ENCODE results near the gene WBP2.
"Not testable (repeated sequence)": the region's sequence is repeated elsewhere in the genome, so short reads cannot be mapped to it uniquely, and the experiment has no call there.

WBP2 gene

GRCh38 chr17:75812096-75813013 lies 42.8 kb downstream of the WBP2 start:
- no peak for DNase-seq

- no peak for DNase-seq
These were observed 44.0 kb downstream of the WBP2 start for GRCh38 chr17:75811174-75811573.

DNA sequence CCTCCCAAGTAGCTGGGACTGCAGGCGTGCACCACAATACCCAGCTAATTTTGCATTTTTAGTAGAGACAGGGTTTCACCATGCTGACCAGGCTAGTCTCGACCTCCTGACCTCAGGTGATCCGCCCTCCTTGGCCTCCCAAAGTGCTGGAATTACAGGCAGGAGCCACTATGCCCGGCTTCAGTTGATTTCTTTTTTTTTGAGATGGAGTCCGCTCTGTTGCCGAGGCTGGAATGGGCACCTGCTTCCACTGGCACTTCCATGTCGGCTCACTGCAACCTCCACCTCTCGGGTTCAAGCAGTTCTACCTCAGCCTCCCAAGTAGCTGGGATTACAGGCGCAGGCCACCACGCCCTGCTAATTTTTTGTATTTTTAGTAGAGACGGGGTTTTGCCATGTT lies 44.4 kb downstream of the WBP2 start:
- DNase-seq: not testable (repeated sequence)

- DNase-seq: no peak
These were observed 44.9 kb downstream of the WBP2 start for GRCh38 chr17:75810216-75810615.

GRCh38 chr17:75809631-75810111 lies 45.5 kb downstream of the WBP2 start:
- DNase-seq: no peak

- no peak for DNase-seq
These were observed 46.1 kb downstream of the WBP2 start for GRCh38 chr17:75808905-75809621.

GRCh38 chr17:75808549-75808904 lies 46.6 kb downstream of the WBP2 start:
- no peak for DNase-seq

DNA sequence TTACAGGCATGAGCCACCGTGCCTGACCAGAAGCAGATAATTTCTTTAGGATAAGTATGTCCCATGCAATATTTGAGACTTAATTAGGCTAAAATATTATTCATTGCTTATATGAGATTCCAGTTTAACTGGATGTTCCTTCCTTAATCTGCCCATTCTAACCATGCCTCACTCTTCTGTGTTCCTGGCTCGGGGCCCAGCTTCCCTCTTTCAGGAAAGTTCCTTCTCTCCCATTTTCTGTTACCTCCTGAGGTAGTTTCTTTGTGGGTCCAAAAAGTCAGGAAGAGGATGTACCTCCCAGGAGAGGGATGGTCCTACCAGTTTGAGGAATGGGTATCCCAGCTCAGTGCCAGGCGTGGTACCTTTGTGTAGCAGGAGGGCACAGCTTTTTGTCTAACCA lies 47.3 kb downstream of the WBP2 start:
- DNase-seq: no peak

- no peak for DNase-seq
These were observed 48.2 kb downstream of the WBP2 start for GRCh38 chr17:75806822-75807500.

- no peak for DNase-seq
These were observed 51.3 kb downstream of the WBP2 start for GRCh38 chr17:75803883-75804282.

DNA sequence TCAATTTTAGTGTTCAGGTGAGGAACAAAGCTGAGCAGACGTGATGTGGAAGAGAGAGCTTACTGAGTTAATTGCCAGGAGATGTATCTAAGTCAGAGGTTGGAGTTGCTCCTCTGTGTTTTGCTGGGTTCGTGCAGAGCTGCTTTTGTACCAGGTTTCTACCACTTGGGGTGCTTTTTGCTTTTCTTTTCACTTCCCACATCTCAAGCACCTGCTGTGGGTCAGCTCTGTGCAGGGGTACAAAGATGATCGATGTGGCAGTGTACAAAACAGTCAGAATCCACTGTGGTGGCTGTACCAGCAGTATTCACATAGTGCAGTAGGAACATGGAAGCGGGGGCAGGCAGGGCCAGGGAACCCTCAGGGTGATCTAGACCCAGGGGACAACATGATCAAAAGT lies 55.7 kb downstream of the WBP2 start:
- no peak for DNase-seq

- no peak for DNase-seq
These were observed 59.1 kb downstream of the WBP2 start for GRCh38 chr17:75795820-75796607.
